GM13976 (cell line): ENCODE measurements around the gene CHST6.

ENCODE experiments used
- DNase-seq: peaks from one replicate; pipeline ENCODE4 v3.0.0; 2012; ENCODE audit warnings: low spot score
- CTCF ChIP-seq: IDR thresholded peaks from 2 replicates; pipeline ENCODE4 v1.5.1; 2012; ENCODE audit warnings: borderline replicate concordance, mild to moderate bottlenecking; ENCODE audit not compliant: insufficient read depth; ENCODE audit errors: extremely low read depth, missing control alignments, control extremely low read depth
- in situ Hi-C: fragments of 300-500 bp; cut with MboI; formaldehyde crosslinking; loops from one replicate; pipeline ENCODE4 v1.12.0; 2022; ENCODE audit warnings: low sequenced_read_pairs, mixed read lengths, inconsistent platforms; ENCODE audit not compliant: unreplicated experiment

CHST6 gene

DNA sequence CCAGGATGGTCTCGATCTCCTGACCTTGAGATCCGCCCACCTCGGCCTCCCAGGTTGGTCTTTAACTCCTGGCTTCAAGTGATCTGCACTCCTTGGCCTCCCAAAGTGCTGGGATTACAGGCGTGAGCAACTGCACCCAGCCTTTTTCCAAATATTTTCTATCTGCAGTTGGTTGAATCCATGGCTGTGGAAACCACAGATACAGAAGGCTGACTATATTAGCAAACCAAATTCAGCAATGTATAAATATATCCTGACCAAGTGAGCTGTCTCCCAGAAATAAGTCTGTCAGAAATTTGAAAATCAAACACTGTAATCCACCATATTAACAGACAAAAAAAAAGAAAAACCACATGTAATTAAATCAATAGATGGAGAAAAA, 71.5 kb downstream of the CHST6 start:
- DNase-seq: no peak
- no peak for TF ChIP-seq CTCF
- in situ Hi-C loops: no loop called here
